ENCODE results near the gene RBCK1. TPM values are rescaled to one million over a fixed set of nuclear protein-coding genes. Genes with fewer than 3 reads are reported as not detected.

RBCK1 gene
- total and polyA plus RNA-seq, 2 of the 4 experiments (the other 2 are of a cell fraction), result 29.9 to 84.2 TPM

GRCh38 chr20:444117-444516 is 36.0 kb downstream of the RBCK1 start:
- H2BK120ac ChIP-seq (ENCODE audit: low read depth, low read length), result no peak overlapping the region
- H3K18ac ChIP-seq (ENCODE audit: low read depth, low read length), result no peak overlapping the region
- no peak overlapping the region for H2AK5ac ChIP-seq (ENCODE audit: low read depth, low read length)
- no peak overlapping the region for H2AK9ac ChIP-seq (replicated peaks; ENCODE audit: low read depth, low read length, poor library complexity)
- DNase-seq (no peak), ATAC-seq (ENCODE audit: low read depth) (no peak)
- no peak overlapping the region for H2BK20ac ChIP-seq (ENCODE audit: low read depth, low read length)
- peaks cover 28 to 69% of the 10 kb centered on the region in 2 experiments for H3K79me1 ChIP-seq (ENCODE audit: low read depth in 1 of 2, low read length in 2 of 2)
- CTCF ChIA-PET, result no interaction called here
- peaks cover 44% of the 10 kb centered on the region for H4K20me1 ChIP-seq (ENCODE audit: insufficient read depth, low read length)
- no TSS peak for BruUV-seq (replicated peaks)
- POLR2A ChIA-PET (ENCODE audit: unreplicated experiment), result no interaction called here
- TF ChIP-seq RCOR1 (IDR thresholded peaks at IDR 0.05; ENCODE audit: insufficient replicate concordance, low read length) (no peak), CTCF (conservative IDR thresholded peaks at IDR 0.05; ENCODE audit: low read depth, low read length) (no peak), FOS (IDR thresholded peaks at IDR 0.05; ENCODE audit: low read depth, low read length) (no peak), SMC3 (IDR thresholded peaks at IDR 0.05; ENCODE audit: low read depth, low read length) (no peak), RFX5 (IDR thresholded peaks at IDR 0.05; ENCODE audit: low read depth, low read length) (no peak), MAFK (IDR thresholded peaks at IDR 0.05; ENCODE audit: low read depth, low read length) (no peak), CEBPB (IDR thresholded peaks at IDR 0.05; ENCODE audit: low read depth, low read length) (no peak), POLR2A (IDR thresholded peaks at IDR 0.05; ENCODE audit: low read depth, low read length) (no peak), RAD21 (IDR thresholded peaks at IDR 0.05; ENCODE audit: low read length) (no peak), ELK1 (IDR thresholded peaks at IDR 0.05; ENCODE audit: borderline replicate concordance, low read depth, low read length) (no peak), MAZ (IDR thresholded peaks at IDR 0.05; ENCODE audit: borderline replicate concordance, low read depth, low read length) (no peak), BHLHE40 (IDR thresholded peaks at IDR 0.05; ENCODE audit: low read depth, low read length) (no peak), CHD1 (IDR thresholded peaks at IDR 0.05; ENCODE audit: low read depth, low read length) (no peak), MXI1 (IDR thresholded peaks at IDR 0.05; ENCODE audit: borderline replicate concordance, low read depth, low read length) (no peak), NFE2L2 (IDR thresholded peaks at IDR 0.05; ENCODE audit: low read depth, low read length) (no peak), USF2 (IDR thresholded peaks at IDR 0.05; ENCODE audit: low read depth, low read length) (no peak)
- H3K4me1 ChIP-seq (ENCODE audit: control insufficient read depth, insufficient read depth, low read length), result peaks cover 5% of the 10 kb centered on the region
- H3K56ac ChIP-seq (ENCODE audit: extremely low read depth, insufficient read depth, low read length), result no peak overlapping the region
- H3K4me2 ChIP-seq (ENCODE audit: low read depth, low read length), result no peak overlapping the region
- no peaks in the 10 kb centered on the region for H3K27me3 ChIP-seq (ENCODE audit: control insufficient read depth, insufficient read depth, low read length)
- no CpG with 5 or more reads among the region's 3 CpGs for WGBS, 2 experiments (ENCODE audit: extremely low coverage in 2 of 2, insufficient read length in 1 of 2)
- in situ Hi-C loops (cut with MboI; ENCODE audit: low sequenced_read_pairs) (no loop called here), dilution Hi-C loops (cut with HindIII; ENCODE audit: low sequenced_read_pairs, unreplicated experiment) (no loop called here), intact Hi-C loops (cut with micrococcal nuclease) (loop anchor here (2.0 kb wide), 1 partner anchor 17 kb away; no protein-coding TSS in a partner anchor)
- H3K36me3 ChIP-seq (ENCODE audit: control insufficient read depth, insufficient read depth, low read length), result peaks cover 50% of the 10 kb centered on the region
- H4K91ac ChIP-seq (ENCODE audit: insufficient read depth, low read depth, low read length), result no peak overlapping the region
- no peak overlapping the region for H2BK15ac ChIP-seq (ENCODE audit: low read depth, low read length)
- H3K9ac ChIP-seq (ENCODE audit: low read depth, low read length), result no peak overlapping the region
- H3K4ac ChIP-seq (ENCODE audit: low read depth, low read length), result no peak overlapping the region
- no peak overlapping the region for H3K27ac ChIP-seq (ENCODE audit: insufficient read depth, low read length)
- H3K9me1 ChIP-seq (ENCODE audit: insufficient read depth, low read length), result peaks cover 23% of the 10 kb centered on the region
- H3K9me3 ChIP-seq (ENCODE audit: control insufficient read depth, insufficient read depth, low read length), result no peaks in the 10 kb centered on the region
- no peak overlapping the region for H3K23ac ChIP-seq (ENCODE audit: low read depth, low read length)
- H4K5ac ChIP-seq (ENCODE audit: low read depth, low read length), result no peak overlapping the region
- no peak overlapping the region for H4K8ac ChIP-seq (ENCODE audit: low read depth in 2 of 2, low read length in 2 of 2)
- H3K14ac ChIP-seq (replicated peaks; ENCODE audit: low read depth, low read length), result no peak overlapping the region
- no peak overlapping the region for H2BK5ac ChIP-seq (ENCODE audit: low read depth, low read length, poor library complexity, severe bottlenecking)
- no peak overlapping the region for H2AFZ ChIP-seq (replicated peaks; ENCODE audit: low read length, poor library complexity)
- H3K4me3 ChIP-seq (ENCODE audit: insufficient read depth, low read depth, low read length), result no peak overlapping the region

Measured in IMR-90 (cell line).